Lung (tissue), 12 donors: Measurements from ENCODE around the gene ZNF653. TPM values are rescaled to one million over a fixed set of nuclear protein-coding genes. Genes with fewer than 3 reads are reported as not detected.
"Not testable (repeated sequence)": the region's sequence is repeated elsewhere in the genome, so short reads cannot be mapped to it uniquely, and the experiment has no call there.

ENCODE experiments used
- ATAC-seq: fragments of 200-7000 bp; cut with Tn5 transposase; one replicate; pipeline ENCODE4 v1.9.1; 2020; ENCODE audit warnings: moderate number of reproducible peaks; ENCODE audit not compliant: insufficient read depth, low FRiP score
- DNase-seq, 3 donors: peaks; one replicate each; pipeline ENCODE4 v3.0.0-alpha.2; 2013 to 2017
- H3K27ac ChIP-seq, 2 donors: one replicate each; pipeline ENCODE4 v1.5.1; 2013; ENCODE audit warnings: mild to moderate bottlenecking in 2 of 2, moderate library complexity in 2 of 2, control low read depth in 1 of 2, inconsistent platforms in 1 of 2, low read depth in 1 of 2, low read length in 1 of 2
- H3K27me3 ChIP-seq, 3 donors: one replicate each; pipeline ENCODE4 v1.5.1; 2013; ENCODE audit warnings: low read length in 2 of 3; ENCODE audit not compliant: control insufficient read depth in 3 of 3, insufficient read depth in 3 of 3
- H3K36me3 ChIP-seq, 4 donors: one replicate each; pipeline ENCODE4 v1.5.1; 2013; ENCODE audit warnings: low read length in 4 of 4, mild to moderate bottlenecking in 1 of 4, moderate library complexity in 1 of 4; ENCODE audit not compliant: control insufficient read depth in 4 of 4, insufficient read depth in 4 of 4
- H3K4me1 ChIP-seq, 5 donors: one replicate each; pipeline ENCODE4 v1.5.1; 2013; ENCODE audit warnings: low read length in 5 of 5, mild to moderate bottlenecking in 2 of 5, moderate library complexity in 1 of 5; ENCODE audit not compliant: control insufficient read depth in 5 of 5, insufficient read depth in 5 of 5
- H3K4me3 ChIP-seq: one replicate; pipeline ENCODE4 v1.5.1; 2013; ENCODE audit warnings: mild to moderate bottlenecking, control low read depth, moderate library complexity
- H3K9ac ChIP-seq, 2 donors: one replicate each; pipeline ENCODE4 v1.5.1; 2013; ENCODE audit warnings: low read length in 2 of 2, control low read depth in 1 of 2; ENCODE audit not compliant: insufficient read depth in 1 of 2
- H3K9me3 ChIP-seq, 4 donors: one replicate each; pipeline ENCODE4 v1.5.1; 2013; ENCODE audit warnings: low read length in 3 of 4, mild to moderate bottlenecking in 1 of 4, moderate library complexity in 1 of 4; ENCODE audit not compliant: control insufficient read depth in 4 of 4, insufficient read depth in 3 of 4
- CTCF ChIP-seq: IDR thresholded peaks from 2 replicates; pipeline ENCODE4 v1.5.1; 2012; ENCODE audit warnings: mild to moderate bottlenecking; ENCODE audit errors: control extremely low read depth, extremely low read depth
- WGBS, 2 donors: extraction: QIAGEN DNeasy Blood & Tissue Kit; methylation state at CpG; one replicate each; pipeline ENCODE4 v1.1.7; 2013; 5-methylcytosine and 5-hydroxymethylcytosine counted together
- polyA plus RNA-seq, 2 donors: library from polyadenylated mRNA; stranded (reverse); fragments of 200-250 nt; gene quantifications; one replicate each; pipeline ENCODE4 v1.2.1, GENCODE V29; 2013
- total RNA-seq, 2 donors: library from RNA; depleted of rRNA in 1 of 2; stranded (reverse); fragments of >200 nt in 1 of 2; gene quantifications; one replicate each; pipeline ENCODE4 v1.2.1, GENCODE V29; 2014 to 2021
- donor health status: control.
- donor health status: control.
- donor health status: Bipolar disorder and iron deficiency.
- donor health status: healthy.
- donor health status: DM: yes; HTN: yes; CAD: no.

ZNF653 gene
- total and polyA plus RNA-seq, 4 donors = 5.4 to 12.9 (median 9.0) TPM

GRCh38 chr19:11458236-11458900, 47.3 kb downstream of the ZNF653 start:
- no peaks in the 10 kb centered on the region for H3K9me3 ChIP-seq
- H3K27ac ChIP-seq = no peak overlapping the region
- H3K4me3 ChIP-seq = no peak overlapping the region
- H3K4me1 ChIP-seq = no peaks in the 10 kb centered on the region
- ATAC-seq = no peak
- no peak overlapping the region for H3K9ac ChIP-seq
- no peak for TF ChIP-seq CTCF
- 87% methylated on average over 19 of the region's 19 CpGs for WGBS, 2 donors
- peaks cover 0 to 3% (median 0%) of the 10 kb centered on the region in 3 donors for H3K27me3 ChIP-seq
- H3K36me3 ChIP-seq = no peaks in the 10 kb centered on the region
- no peak for DNase-seq

DNA sequence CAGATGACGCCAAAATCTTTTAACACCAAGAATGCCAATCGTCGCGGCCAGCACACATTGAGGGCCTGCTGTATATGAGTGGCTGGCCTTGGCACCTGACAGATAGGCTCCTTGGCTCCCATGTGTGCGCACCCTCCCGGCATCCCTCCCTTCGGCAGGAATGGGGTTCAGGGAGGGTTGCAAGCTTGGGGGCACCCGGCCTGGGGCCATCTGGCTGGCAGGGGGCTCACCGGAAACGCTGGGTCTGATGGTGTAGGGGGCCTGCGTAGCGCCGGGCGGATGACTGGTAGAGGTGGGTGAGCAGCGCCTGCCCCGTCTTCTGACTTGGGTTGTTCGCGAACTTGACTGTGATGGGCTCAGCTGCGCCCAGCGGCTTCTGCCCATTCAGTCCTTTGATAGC, 47.8 kb downstream of the ZNF653 start:
- H3K27me3 ChIP-seq = peaks cover 0 to 3% (median 0%) of the 10 kb centered on the region in 3 donors
- H3K4me1 ChIP-seq = peaks cover 0 to 3% (median 0%) of the 10 kb centered on the region in 5 donors
- no peak for ATAC-seq
- whole genome bisulfite sequencing, 2 donors = 86 to 89% methylated on average over 20 of the region's 20 CpGs
- no peak overlapping the region for H3K4me3 ChIP-seq
- H3K9me3 ChIP-seq = no peaks in the 10 kb centered on the region
- H3K27ac ChIP-seq = no peak overlapping the region
- H3K36me3 ChIP-seq = no peaks in the 10 kb centered on the region
- no peak overlapping the region for H3K9ac ChIP-seq
- no peak for DNase-seq
- TF ChIP-seq CTCF = no peak

- DNase-seq = no peak
- H3K9me3 ChIP-seq = no peaks in the 10 kb centered on the region
- no peak overlapping the region for H3K4me3 ChIP-seq
- no peak for ATAC-seq
- H3K4me1 ChIP-seq = peaks cover 0 to 10% (median 0%) of the 10 kb centered on the region in 5 donors
- TF ChIP-seq CTCF = no peak
- H3K27me3 ChIP-seq = peaks cover 0 to 3% (median 0%) of the 10 kb centered on the region in 3 donors
- no peak overlapping the region for H3K27ac ChIP-seq
- H3K36me3 ChIP-seq = no peaks in the 10 kb centered on the region
- H3K9ac ChIP-seq = no peak overlapping the region
- 43 to 54% methylated on average over 16 of the region's 18 CpGs for WGBS, 2 donors
Measured at GRCh38 chr19:11457115-11457514, 48.5 kb downstream of the ZNF653 start.

GRCh38 chr19:11456659-11457058, 49.0 kb downstream of the ZNF653 start:
- Histone ChIP-seq H3K9me3 (no peaks in the 10 kb centered on the region), H3K4me3 (no peak overlapping the region), H3K4me1 (peaks cover 0 to 14% (median 0%) of the 10 kb centered on the region in 5 donors), H3K27ac (no peak overlapping the region), H3K36me3 (no peaks in the 10 kb centered on the region), H3K9ac (no peak overlapping the region), H3K27me3 (peaks cover 0 to 3% (median 0%) of the 10 kb centered on the region in 3 donors)
- 87 to 93% methylated on average over 7 of the region's 7 CpGs for WGBS, 2 donors
- no peak for ATAC-seq
- TF ChIP-seq CTCF = no peak
- no peak for DNase-seq

- not testable (repeated sequence) for H3K27me3 ChIP-seq, ATAC-seq, DNase-seq, H3K27ac ChIP-seq, H3K9ac ChIP-seq, H3K36me3 ChIP-seq, H3K4me3 ChIP-seq, H3K9me3 ChIP-seq
- 86 to 97% methylated on average over 9 of the region's 9 CpGs for WGBS, 2 donors
- H3K4me1 ChIP-seq = peaks cover 0 to 14% (median 0%) of the 10 kb centered on the region in 5 donors
Measured at GRCh38 chr19:11455233-11455554, 50.4 kb downstream of the ZNF653 start.
